Mesendoderm (in vitro differentiated cells): ENCODE data around the gene ANXA4.
"Not testable (repeated sequence)": the region's sequence is repeated elsewhere in the genome, so short reads cannot be mapped to it uniquely, and the experiment has no call there.

Source experiments
- DNase-seq: peaks from one replicate; pipeline ENCODE4 v3.0.0; 2013
- H2AK5ac ChIP-seq: 2 replicates; pipeline ENCODE4 v1.6.1; 2013; ENCODE audit warnings: low read length, inconsistent platforms
- H2BK120ac ChIP-seq: 2 replicates; pipeline ENCODE4 v1.6.1; 2013; ENCODE audit warnings: low read depth, mild to moderate bottlenecking, low read length, moderate library complexity, mixed read lengths
- H2BK15ac ChIP-seq: replicated peaks from 2 replicates; pipeline ENCODE4 v1.6.1; 2013; ENCODE audit warnings: low read depth, mild to moderate bottlenecking, moderate library complexity
- H2BK5ac ChIP-seq: 2 replicates; pipeline ENCODE4 v1.6.1; 2013; ENCODE audit warnings: low read length, inconsistent platforms
- H3K18ac ChIP-seq: 2 replicates; pipeline ENCODE4 v1.6.1; 2013; ENCODE audit warnings: mild to moderate bottlenecking, low read length, mixed read lengths
- H3K23ac ChIP-seq: one replicate; pipeline ENCODE4 v1.6.1; 2013; ENCODE audit warnings: low read length
- H3K27ac ChIP-seq: 2 replicates; pipeline ENCODE4 v1.5.1; 2013; ENCODE audit warnings: low read depth, mild to moderate bottlenecking, inconsistent platforms, low read length, moderate library complexity
- H3K27me3 ChIP-seq: 2 replicates; pipeline ENCODE4 v1.6.1; 2013; ENCODE audit warnings: low read length, control low read depth, mild to moderate bottlenecking, inconsistent platforms; ENCODE audit not compliant: insufficient read depth, poor library complexity
- H3K36me3 ChIP-seq: 2 replicates; pipeline ENCODE4 v1.6.1; 2013; ENCODE audit warnings: low read length, inconsistent platforms; ENCODE audit not compliant: control insufficient read depth, insufficient read depth
- H3K4ac ChIP-seq: one replicate; pipeline ENCODE4 v1.6.1; 2013; ENCODE audit warnings: low read depth, mild to moderate bottlenecking, low read length, moderate library complexity
- H3K4me1 ChIP-seq: 2 replicates; pipeline ENCODE4 v1.6.1; 2013; ENCODE audit warnings: low read depth, low read length, inconsistent platforms; ENCODE audit not compliant: control insufficient read depth
- H3K4me2 ChIP-seq: 2 replicates; pipeline ENCODE4 v1.6.1; 2013; ENCODE audit warnings: low read length
- H3K4me3 ChIP-seq: 2 replicates; pipeline ENCODE4 v1.5.1; 2013; ENCODE audit warnings: mild to moderate bottlenecking, low read length
- H3K56ac ChIP-seq: one replicate; pipeline ENCODE4 v1.6.1; 2013; ENCODE audit warnings: low read length
- H3K79me1 ChIP-seq: 2 replicates; pipeline ENCODE4 v1.6.1; 2013; ENCODE audit warnings: low read length, inconsistent platforms
- H3K79me2 ChIP-seq: 2 replicates; pipeline ENCODE4 v1.6.1; 2013; ENCODE audit warnings: mild to moderate bottlenecking, low read length; ENCODE audit not compliant: control insufficient read depth, insufficient read depth
- H3K9ac ChIP-seq: 2 replicates; pipeline ENCODE4 v1.6.1; 2013; ENCODE audit warnings: low read length, inconsistent platforms
- H4K5ac ChIP-seq: one replicate; pipeline ENCODE4 v1.6.1; 2013; ENCODE audit warnings: low read length
- H4K8ac ChIP-seq: one replicate; pipeline ENCODE4 v1.6.1; 2013; ENCODE audit warnings: low read depth, mild to moderate bottlenecking, control low read depth, low read length, moderate library complexity
- WGBS: extraction: QIAGEN DNeasy Blood & Tissue Kit; methylation state at CpG from one replicate; pipeline ENCODE4 v1.1.7; 2013; ENCODE audit warnings: low lambda C conversion rate, missing lambda C conversion rate; ENCODE audit not compliant: insufficient coverage; ENCODE audit errors: extremely low coverage; 5-methylcytosine and 5-hydroxymethylcytosine counted together

Gene ANXA4

DNA sequence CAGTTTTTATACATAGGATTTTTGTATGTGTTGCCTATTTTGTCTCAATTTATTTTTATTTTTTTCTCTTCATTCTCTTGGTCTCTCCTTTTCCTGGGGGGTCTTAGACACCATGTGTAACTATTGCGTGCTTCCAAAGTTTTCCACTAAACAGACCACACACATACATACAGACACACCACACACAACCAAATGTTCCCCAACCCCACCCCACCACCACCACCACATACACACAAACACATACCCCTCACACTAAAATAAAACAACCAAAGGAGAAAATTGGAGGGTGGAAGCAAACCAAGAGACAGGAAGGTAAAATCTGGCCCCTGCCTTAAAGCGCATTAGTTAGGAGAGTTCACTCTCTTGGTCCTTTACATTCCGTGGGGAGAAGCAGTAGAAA is 30.0 kb upstream of the ANXA4 start:
- no peaks in the 10 kb centered on the region for H3K79me1 ChIP-seq
- H3K36me3 ChIP-seq, result no peaks in the 10 kb centered on the region
- H3K23ac ChIP-seq, result no peak overlapping the region
- H3K27me3 ChIP-seq, result no peaks in the 10 kb centered on the region
- no peak overlapping the region for H2BK5ac ChIP-seq
- WGBS, result no CpG with 5 or more reads among the region's 3 CpGs
- no peak overlapping the region for H2BK120ac ChIP-seq
- no peak overlapping the region for H3K18ac ChIP-seq
- no peak for DNase-seq
- no peak overlapping the region for H3K4me2 ChIP-seq
- H3K4ac ChIP-seq, result no peak overlapping the region
- H3K4me3 ChIP-seq, result no peak overlapping the region
- no peak overlapping the region for H2AK5ac ChIP-seq
- no peak overlapping the region for H3K9ac ChIP-seq
- no peak overlapping the region for H2BK15ac ChIP-seq
- no peaks in the 10 kb centered on the region for H3K79me2 ChIP-seq
- H3K4me1 ChIP-seq, result no peaks in the 10 kb centered on the region
- no peak overlapping the region for H4K8ac ChIP-seq
- no peak overlapping the region for H3K56ac ChIP-seq
- H3K27ac ChIP-seq, result no peak overlapping the region
- H4K5ac ChIP-seq, result no peak overlapping the region

DNA sequence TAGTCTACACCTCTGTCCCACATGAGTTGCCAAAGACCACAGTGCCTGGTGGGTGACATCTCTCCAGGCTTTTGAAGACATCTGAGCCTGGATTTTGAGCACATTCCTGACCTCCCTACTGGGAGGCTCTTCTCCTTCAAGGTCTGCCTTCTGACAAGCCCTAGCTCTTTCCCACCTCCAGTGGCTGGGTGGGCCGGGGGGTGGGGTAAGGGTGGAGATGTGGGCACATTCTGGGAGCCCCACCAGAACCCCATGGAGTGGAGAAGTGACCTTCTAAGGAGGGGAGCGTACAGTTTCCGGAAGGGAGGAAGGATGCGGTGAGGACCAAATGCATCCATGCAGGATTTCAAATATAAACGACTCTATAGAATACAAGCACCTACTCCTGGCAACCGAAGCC is 27.9 kb upstream of the ANXA4 start:
- Histone ChIP-seq H4K5ac (no peak overlapping the region), H3K9ac (no peak overlapping the region), H3K23ac (no peak overlapping the region), H2BK5ac (no peak overlapping the region), H3K36me3 (no peaks in the 10 kb centered on the region), H3K4me2 (no peak overlapping the region), H3K4me1 (peaks cover 3% of the 10 kb centered on the region), H3K4ac (no peak overlapping the region), H3K4me3 (no peak overlapping the region), H2BK120ac (no peak overlapping the region), H4K8ac (no peak overlapping the region), H3K79me1 (no peaks in the 10 kb centered on the region), H3K27ac (no peak overlapping the region), H3K79me2 (no peaks in the 10 kb centered on the region), H3K56ac (no peak overlapping the region), H2AK5ac (no peak overlapping the region), H2BK15ac (no peak overlapping the region), H3K27me3 (no peaks in the 10 kb centered on the region), H3K18ac (no peak overlapping the region)
- WGBS, result no CpG with 5 or more reads among the region's 6 CpGs
- no peak for DNase-seq

DNA sequence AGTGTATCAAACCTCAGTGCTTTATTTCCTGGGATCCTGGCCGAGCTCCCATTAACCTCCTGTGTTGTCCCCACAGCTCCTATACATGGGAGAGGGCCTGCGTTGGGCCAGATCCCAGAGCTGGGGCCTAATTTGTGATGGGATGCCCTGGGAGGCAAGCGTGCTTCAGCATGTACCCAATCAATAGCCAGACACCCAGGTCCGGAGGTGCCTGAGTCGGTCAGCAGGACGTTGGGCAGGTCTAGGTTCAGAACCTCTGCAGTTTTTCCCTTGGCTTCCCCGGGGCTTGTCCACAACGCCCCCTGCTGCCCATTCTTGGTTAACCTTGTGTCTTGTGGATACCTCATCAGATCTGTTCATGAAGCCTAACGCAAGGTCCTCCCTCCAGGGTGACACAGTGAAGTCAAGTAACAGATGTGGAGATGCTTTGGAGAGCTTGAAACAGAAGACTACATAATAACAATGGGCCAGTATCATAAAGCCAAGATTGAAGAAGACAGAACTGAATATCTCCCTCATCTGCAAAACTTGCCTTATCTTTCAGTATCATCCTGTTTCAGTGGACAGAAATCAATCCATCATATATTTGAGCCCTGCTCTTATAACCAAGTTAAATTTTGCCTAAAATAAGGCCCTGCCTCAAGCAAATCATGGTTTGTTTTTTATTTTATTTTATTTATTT is 27.3 kb upstream of the ANXA4 start:
- H3K27me3 ChIP-seq, H2AK5ac ChIP-seq, H3K56ac ChIP-seq, H3K79me2 ChIP-seq, H4K8ac ChIP-seq, H2BK120ac ChIP-seq, H3K4ac ChIP-seq, H3K23ac ChIP-seq, H3K18ac ChIP-seq, H2BK15ac ChIP-seq, H4K5ac ChIP-seq, H3K9ac ChIP-seq, H3K36me3 ChIP-seq, H2BK5ac ChIP-seq, H3K4me2 ChIP-seq, H3K79me1 ChIP-seq, H3K4me3 ChIP-seq, H3K27ac ChIP-seq, H3K4me1 ChIP-seq: not testable (repeated sequence)
- WGBS, result no CpG with 5 or more reads among the region's 9 CpGs
- DNase-seq, result peak; percentile 91

DNA sequence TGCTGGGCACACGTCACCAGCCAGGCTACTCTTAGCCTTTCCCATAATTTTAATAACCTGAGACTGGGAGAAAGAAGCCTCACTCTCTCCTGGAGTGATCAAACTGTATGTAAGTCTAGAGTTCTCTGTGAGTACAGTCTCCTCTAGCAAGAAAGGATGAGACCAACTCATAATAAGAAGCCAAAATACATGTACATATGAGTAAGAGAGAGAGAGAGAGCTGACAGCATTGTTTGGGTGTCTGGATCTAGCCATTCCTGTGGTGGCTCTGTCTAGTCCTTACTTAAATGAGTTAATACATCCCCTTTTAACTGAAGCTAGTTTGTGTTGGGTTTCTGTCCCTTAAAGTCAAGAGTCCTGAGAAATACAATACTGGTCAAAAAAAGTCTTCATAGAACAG is 26.0 kb upstream of the ANXA4 start:
- no peak for DNase-seq
- Histone ChIP-seq H2BK120ac (no peak overlapping the region), H3K56ac (no peak overlapping the region), H3K27ac (no peak overlapping the region), H3K27me3 (no peaks in the 10 kb centered on the region), H3K79me2 (no peaks in the 10 kb centered on the region), H3K4me2 (no peak overlapping the region), H3K4me3 (no peak overlapping the region), H2BK15ac (no peak overlapping the region), H3K79me1 (no peaks in the 10 kb centered on the region), H3K4ac (no peak overlapping the region), H2AK5ac (no peak overlapping the region), H4K8ac (no peak overlapping the region), H3K36me3 (no peaks in the 10 kb centered on the region), H2BK5ac (no peak overlapping the region), H3K23ac (no peak overlapping the region), H3K4me1 (peaks cover 3% of the 10 kb centered on the region), H4K5ac (no peak overlapping the region), H3K9ac (no peak overlapping the region), H3K18ac (no peak overlapping the region)
- no CpG with 5 or more reads among the region's 1 CpG for WGBS

DNA sequence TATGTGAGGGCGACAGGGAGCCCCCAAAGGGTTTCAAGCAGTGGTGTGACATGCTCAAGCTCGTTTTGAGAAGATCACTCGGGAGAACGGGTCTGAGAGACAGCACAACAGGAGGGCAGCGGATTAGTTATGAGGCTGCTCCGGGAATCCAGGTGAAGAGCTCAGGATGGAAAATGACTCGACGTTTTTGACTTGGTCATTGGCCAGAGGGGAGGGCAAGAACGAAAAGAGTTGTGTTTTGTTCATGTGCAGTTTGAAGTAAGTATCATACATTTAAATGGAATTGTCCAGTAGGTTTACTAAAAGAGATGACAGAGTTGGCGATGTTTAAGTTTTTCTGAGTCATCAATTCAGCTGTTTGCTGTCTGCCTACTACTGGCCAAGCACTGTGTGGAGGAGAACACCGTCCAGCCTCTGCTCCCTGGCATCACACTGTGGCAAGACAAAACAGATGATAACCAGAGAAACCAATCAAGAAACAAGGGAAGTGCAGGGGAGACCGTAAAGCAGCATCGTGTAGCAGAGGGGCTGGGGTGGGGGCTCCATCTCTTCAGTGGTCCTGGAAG is 25.3 kb upstream of the ANXA4 start:
- no peak overlapping the region for H3K4ac ChIP-seq
- H3K4me1 ChIP-seq, result peaks cover 3% of the 10 kb centered on the region
- no peak overlapping the region for H2BK15ac ChIP-seq
- H3K9ac ChIP-seq, result no peak overlapping the region
- no peak overlapping the region for H3K4me3 ChIP-seq
- H3K36me3 ChIP-seq, result no peaks in the 10 kb centered on the region
- no peak overlapping the region for H3K23ac ChIP-seq
- H3K4me2 ChIP-seq, result no peak overlapping the region
- no peaks in the 10 kb centered on the region for H3K79me1 ChIP-seq
- H3K56ac ChIP-seq, result no peak overlapping the region
- H3K79me2 ChIP-seq, result no peaks in the 10 kb centered on the region
- H4K8ac ChIP-seq, result no peak overlapping the region
- no peak overlapping the region for H3K27ac ChIP-seq
- H2BK5ac ChIP-seq, result no peak overlapping the region
- no peak overlapping the region for H4K5ac ChIP-seq
- no peak overlapping the region for H3K18ac ChIP-seq
- no CpG with 5 or more reads among the region's 13 CpGs for WGBS
- H2BK120ac ChIP-seq, result no peak overlapping the region
- DNase-seq, result peak; percentile 35
- no peaks in the 10 kb centered on the region for H3K27me3 ChIP-seq
- no peak overlapping the region for H2AK5ac ChIP-seq

DNA sequence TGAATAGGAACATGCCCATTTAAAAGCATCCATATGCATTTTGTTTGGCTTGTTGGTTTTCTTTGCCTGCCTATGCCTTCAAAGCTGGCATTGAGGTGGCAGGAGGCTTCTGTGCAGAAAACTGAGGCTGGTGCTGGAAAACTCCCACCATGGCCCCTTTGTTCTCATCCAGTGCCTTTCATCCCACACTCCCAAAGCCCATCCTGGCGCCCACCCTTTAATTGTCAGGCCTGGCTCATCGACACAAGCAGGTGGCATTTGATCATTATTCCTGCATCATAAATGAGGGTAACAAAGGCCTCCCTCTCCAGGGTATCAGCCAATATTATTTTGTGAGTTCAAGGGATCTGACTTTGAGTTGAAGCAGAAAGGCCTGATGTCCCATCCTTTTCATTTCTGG is 24.7 kb upstream of the ANXA4 start:
- no CpG with 5 or more reads among the region's 2 CpGs for WGBS

More for the DNA sequence above, 24.7 kb upstream of the ANXA4 start:
- no peak overlapping the region for H2BK5ac ChIP-seq
- peaks cover 3% of the 10 kb centered on the region for H3K4me1 ChIP-seq
- H3K9ac ChIP-seq, result no peak overlapping the region
- H3K4me2 ChIP-seq, result no peak overlapping the region
- H3K23ac ChIP-seq, result no peak overlapping the region
- H4K8ac ChIP-seq, result no peak overlapping the region
- H3K27ac ChIP-seq, result no peak overlapping the region
- H3K79me2 ChIP-seq, result no peaks in the 10 kb centered on the region
- H3K36me3 ChIP-seq, result no peaks in the 10 kb centered on the region
- H2BK15ac ChIP-seq, result no peak overlapping the region
- H3K4ac ChIP-seq, result no peak overlapping the region
- no peaks in the 10 kb centered on the region for H3K79me1 ChIP-seq
- DNase-seq, result no peak
- H4K5ac ChIP-seq, result no peak overlapping the region
- H3K27me3 ChIP-seq, result no peaks in the 10 kb centered on the region
- no peak overlapping the region for H2BK120ac ChIP-seq
- H3K56ac ChIP-seq, result no peak overlapping the region
- no peak overlapping the region for H3K18ac ChIP-seq
- no peak overlapping the region for H2AK5ac ChIP-seq
- H3K4me3 ChIP-seq, result no peak overlapping the region
